NCI-H1436 treated with DMSO at 0.1 percent for 48 hours (cell line): ENCODE measurements around the gene MGMT.

ENCODE experiments used
- DNase-seq: peaks from one replicate; lab custom pipeline; 2025; lab: John Stamatoyannopoulos, UW

MGMT gene

DNA sequence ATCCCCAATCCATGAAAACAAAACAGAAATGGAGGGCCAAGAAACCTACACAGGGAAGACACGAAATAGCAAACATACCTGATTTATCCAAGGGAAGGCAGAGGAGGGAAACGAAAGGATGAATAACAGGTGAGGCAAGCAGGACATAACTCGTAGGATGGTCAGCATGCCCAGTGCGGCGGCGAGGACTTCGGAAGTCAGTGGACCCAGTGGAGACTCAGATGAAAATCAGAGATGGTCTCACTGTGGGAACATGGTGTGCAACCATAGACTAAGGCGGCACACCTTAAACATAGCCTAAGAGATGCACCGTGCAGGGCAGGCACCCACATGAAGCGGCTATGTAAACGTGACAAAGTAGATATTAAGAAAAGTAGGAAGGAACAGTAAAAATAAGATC lies 157.5 kb downstream of the MGMT start:
- DNase-seq, result no peak

DNA sequence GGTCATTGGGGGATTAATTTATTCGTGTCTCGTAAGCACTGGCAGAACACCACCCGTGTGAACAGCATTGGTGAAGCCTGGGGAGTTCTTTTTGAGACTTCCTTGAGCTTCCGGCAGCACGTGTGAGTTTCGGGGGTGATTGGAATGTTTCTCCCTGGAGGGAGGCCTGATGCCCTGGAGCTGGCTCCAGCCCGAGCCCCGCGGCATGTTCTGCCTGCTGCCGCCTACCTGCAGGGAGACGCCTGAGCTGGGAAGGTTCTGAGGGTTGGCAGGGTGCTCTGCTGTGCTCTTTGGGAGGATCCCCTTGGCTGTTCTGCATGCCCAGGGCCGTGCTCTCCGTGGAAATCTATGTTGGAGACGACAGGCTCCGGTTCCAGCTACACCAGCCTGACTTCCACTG lies 159.3 kb downstream of the MGMT start:
- DNase-seq, result no peak

DNA sequence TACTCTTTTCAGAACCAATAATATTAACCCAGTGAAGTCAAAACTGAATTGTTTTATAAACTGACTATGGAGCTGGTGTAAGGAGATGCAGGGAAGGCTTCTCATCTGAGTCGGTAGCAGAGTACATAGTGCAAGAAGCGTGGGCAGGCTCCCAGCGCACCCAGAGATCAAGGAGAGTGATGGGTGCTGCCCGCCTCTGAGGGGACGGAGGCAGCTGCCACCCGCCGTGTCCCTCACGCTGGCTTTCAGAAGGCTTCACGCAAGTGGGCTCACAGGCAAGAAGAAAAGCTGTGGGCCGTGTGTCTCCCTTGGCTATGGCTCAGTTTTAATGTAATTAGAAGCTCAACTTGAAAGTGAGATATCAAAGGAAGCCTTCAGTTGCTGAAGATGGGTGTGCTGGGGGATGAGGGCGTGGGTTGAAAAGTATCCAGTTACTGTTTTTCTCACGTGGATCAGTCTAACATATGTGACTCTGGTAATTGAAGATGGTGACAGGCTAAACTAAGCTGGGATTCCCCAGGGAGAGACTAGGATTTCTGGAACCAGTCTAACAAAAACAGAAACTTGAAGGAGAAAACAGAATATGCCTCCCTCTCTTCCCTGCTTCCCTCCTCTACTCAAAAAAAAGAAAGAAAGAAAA lies 159.9 kb downstream of the MGMT start:
- no peak for DNase-seq

DNA sequence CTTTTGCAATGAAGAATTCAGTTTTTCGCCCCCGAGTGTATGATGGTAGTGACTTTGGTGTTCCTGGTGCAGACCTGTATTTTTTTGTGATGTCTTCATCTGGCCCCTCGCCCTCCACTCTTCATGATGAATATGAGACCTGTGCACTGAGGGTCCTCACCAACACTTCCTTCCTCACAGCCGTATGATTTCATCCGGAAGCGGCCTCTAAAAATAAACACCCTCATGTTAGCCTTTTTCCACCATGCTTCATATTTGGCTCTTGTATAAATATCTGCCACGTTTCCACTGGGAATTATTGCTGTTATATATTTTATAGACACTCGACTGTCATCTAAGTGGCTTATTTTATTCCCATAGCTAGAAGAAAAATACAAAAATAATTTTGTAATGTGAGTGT lies 160.4 kb downstream of the MGMT start:
- no peak for DNase-seq

DNA sequence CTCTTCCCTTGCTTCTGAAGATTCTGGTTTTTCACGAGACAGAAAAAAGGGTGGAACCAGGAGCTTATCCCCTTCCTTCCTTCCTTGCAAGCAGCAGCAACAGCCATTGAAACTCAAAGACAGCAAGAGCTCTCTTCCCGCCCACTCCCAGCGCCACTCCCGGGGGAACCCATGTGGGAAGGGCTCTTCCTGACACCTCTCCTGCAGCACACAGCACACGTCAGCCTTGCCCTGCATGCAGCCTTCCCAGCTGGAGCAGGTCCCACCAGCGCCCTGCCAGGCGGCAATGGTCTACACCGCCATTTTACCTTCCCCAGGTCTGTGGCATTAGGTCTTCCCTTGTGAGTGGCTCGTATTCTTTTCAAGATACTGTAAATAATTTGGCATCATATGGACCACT lies 161.8 kb downstream of the MGMT start:
- DNase-seq, result no peak

DNA sequence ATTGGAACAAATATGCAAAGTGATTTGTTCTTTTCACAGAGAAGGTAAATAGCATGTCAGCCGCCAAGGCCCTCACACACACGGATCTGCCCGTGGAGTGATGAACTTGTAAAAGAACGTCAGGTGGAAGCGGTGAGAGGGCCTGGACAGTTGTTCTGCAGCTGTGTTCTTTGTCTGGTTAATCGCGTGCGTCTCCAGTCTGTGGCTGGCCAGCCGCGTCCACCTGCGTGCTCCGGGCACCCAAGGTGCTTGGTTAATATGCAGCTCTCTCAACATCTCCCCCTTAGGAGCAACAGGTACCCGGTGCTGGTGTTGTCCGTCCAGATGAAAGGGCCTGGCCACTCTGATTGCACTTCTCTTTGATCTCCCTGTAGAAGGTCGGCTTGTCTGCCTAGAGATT lies 162.9 kb downstream of the MGMT start:
- no peak for DNase-seq

DNA sequence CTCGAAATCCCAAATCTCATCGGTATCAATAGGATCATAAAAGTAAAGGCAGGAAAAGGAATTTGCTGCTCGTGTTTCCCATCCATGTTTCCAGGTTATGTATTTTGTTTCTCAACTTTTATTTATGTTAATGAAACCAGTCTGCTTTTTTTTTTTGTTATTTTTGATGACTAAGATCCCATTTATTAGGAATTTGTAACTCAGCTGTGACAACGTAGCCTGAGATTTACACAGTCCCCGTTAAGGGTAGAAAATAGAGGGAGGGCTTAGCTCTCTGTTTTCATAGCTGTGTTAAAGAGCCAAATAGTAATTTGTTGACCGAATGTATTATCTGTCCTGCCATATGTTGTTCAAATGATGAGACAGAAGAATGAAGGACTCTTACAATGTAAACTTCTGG lies 164.0 kb downstream of the MGMT start:
- no peak for DNase-seq

DNA sequence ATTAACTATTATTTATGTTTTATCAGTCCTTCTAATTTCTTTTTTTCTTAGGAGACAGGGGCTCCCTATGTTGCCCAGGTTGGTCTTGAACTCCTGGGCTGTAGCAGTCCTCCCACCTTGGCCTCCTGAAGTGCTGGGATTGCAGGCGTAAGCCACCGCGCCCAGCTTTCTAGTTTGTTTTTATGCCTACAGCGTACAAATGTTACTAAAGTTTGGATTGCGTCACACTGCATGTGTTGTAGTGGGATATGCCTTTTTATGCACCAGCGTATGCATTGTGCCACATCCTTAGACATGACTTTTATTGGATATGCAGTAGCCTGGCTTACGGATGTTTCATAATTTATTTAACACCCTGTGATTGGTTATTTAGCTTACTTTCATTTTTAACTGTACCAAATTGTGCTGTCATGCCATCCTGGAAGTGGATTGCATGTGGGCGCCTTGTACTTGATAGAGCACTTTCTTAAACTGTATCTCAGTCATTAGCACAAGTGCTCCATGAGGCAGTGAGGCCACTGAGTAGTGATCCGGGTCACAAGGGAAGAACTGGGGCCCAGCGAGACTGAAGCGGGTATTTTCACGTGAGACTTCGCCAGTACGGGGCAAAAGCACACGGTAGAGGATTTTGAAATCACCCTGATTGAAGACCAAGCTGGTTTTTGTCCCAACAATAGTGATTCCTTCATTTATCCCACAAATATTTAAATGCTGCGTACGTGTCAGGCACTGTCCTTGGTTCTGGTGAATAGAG lies 165.0 kb downstream of the MGMT start:
- no peak for DNase-seq

DNA sequence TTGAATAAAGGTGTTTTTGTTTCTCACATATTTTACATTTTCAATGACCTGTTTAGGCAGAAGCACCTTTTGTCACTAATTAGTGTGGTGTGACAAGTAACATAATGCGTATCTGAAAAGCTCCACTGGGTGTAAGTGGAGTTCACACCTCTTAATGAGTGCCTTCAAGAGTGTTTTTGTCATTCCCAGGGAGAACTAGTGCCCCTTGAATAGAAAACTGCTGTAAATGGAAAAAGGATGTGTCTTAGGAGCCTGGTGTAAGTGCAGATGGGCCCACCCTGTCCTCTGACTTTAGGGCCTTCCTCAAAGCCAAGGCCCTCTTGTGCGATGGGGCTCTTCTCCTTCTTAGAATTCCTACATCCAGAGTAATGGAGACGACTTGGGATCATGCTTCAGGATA lies 170.0 kb downstream of the MGMT start:
- no peak for DNase-seq

DNA sequence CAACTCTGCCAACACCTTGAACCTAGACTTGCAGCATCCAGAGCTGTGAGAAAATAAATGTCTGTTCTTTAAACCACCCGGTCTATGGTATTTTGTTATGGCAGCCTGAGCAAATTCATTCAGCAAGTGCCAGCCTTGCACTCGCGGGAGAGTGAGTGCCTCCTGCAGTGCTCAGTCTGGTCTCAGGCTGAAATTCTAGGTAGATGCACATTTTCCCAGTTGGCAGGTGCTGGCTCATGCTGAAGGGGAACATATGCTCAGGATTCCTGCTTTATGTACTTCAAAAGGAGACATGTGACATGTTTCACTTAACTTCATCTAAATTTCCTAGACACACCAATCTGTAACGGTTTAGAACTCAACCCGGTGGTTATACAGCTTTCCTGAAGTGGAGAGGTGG lies 170.8 kb downstream of the MGMT start:
- DNase-seq, result no peak

DNA sequence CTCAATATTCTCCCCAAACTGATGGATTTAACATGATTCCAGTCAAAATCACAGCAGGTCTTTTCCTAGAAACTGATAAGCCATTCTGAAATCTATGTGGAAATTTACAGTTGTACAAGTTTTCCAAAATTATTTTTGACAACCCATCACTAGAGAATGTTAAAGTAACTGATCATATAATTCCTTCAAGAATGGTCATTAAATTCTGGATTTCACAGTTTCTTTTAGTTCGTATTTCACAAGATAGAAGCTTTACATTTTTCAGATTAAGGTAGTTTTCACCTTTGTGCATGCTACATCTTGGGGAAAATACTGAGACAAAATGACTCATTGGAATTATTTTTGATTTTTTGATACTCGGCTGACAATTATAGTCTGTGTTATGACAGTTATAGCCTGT lies 174.3 kb downstream of the MGMT start:
- DNase-seq, result no peak

DNA sequence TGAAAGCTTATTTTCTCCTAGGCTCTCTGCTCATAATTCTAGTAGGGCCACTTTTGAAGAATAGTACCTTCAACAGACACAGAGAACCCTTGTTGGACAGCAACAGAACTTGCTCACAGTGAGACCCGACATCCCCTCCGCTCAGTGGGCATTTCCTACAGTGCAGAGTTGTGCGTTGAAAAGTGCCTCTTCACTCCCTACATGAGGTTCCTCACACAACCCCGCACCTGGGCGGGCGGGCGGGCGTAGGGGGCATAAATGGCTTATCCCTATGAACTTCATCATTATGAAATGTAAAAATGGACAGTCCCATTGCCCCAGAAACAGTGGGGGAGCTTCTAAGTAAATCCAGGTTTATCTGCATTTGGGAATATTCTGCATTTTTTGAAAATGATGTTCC lies 174.9 kb downstream of the MGMT start:
- no peak for DNase-seq

DNA sequence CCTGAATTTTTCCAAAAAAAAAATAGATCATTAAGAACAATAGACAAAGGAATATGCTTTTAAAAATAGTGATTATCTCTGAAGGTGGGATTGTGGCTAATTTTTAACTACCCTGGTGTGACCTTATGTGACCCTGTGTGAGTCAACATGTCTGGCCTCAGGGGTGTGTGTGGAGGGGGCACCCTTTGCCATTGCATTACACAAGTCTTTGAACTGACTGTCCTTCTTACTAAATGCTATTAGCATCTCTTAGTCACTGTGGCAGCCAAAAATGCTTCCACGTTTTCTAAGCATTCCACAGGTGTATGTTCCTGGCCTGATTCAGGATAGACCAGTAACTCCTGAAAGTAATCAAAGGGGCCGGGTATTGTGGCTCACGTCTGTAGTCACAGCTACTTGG lies 175.4 kb downstream of the MGMT start:
- no peak for DNase-seq

DNA sequence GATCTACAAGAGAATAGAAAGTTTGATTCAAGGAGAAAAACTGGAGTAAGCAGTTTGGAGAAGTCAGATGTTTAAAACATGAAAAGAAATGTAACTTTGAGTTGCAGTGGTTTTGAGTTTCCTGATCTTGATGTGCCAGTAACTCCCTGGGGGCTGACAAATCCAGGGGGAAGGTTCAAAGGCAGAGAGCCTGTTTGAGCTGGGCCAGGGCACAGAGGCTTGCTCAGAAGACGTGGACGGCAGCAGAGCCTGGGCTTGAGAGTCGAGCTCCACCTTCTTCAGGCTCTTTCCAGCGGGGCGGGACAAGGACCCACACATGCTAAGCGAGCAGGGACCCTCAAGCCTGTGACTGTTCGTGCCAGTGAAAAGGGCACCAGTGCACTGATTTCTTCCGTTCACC lies 176.2 kb downstream of the MGMT start:
- DNase-seq, result no peak

DNA sequence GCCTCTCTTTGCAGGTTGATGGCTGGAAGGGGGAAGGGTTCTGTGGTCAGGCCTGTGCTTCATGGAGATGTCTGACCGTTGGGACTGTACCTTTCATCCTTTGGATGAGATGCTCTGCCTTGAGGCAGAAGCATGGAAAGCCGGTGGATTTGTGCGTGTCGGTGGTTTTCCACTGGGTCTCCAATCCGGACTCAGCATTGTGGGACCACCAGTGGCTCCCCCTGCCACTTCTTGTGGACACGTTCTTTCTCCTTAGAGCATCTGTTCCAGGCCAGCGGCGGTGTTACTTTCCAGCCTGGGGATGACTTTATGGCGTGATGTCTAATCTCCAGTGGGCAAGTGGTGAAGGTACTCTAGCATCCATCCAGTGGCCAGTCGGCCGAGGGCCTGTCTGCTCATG lies 178.4 kb downstream of the MGMT start:
- DNase-seq, result no peak

DNA sequence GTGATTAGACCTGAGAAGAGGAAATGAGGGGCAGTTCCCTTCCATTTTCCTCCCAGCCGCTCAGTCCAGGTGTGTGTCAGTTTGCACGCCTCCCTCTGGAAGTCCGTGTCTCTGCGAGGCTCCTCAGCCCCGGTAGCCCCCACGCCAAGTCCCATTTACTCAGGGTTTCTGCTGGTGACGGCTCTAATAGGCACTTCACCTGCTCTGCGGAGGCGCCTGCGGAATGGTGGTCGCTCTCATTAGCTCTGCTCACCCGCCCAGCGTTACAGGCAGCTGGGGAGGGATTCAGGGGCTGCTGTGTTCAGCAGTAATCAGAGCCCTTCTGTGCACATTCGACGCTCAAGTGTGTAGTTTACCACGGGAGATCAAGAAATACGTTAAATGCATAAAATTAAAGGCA lies 179.9 kb downstream of the MGMT start:
- DNase-seq, result no peak

DNA sequence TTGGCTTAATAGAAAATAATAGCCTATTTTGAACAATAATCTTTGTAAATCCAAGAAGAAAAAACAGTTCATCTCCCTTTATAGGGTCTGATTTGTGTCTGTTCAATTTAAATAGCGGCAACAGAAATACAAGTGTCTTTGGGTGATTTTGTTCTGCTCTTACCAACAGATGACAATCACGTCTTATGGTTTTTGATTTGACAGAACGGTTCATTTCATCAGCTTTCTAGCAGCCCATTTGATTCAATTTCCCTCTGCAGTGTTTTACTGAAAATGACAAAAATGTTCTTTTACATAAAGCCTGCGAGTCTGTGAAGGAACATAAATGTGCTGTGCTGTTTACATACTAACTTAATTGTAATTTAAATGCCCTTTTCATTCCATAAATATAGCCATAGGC lies 180.5 kb downstream of the MGMT start:
- no peak for DNase-seq

DNA sequence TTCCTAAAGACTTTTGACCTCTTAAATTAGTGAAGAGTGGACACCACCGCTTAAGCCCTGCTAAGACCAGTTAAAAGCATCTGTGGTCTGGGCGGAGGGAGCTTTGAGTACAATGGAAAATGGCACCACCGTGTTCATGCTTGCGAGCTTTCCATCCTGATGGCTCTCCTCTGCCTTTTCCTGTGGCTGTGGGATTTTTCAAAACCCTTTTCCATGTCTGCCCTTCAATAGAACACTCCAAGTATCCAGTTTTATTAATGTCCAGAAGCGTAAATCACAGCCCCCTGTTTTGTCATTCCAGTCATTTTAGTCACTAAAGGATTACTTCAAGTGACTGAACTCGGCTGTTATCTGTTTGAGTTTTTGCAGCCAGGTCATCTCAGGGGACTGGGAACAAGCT lies 181.8 kb downstream of the MGMT start:
- DNase-seq, result no peak

DNA sequence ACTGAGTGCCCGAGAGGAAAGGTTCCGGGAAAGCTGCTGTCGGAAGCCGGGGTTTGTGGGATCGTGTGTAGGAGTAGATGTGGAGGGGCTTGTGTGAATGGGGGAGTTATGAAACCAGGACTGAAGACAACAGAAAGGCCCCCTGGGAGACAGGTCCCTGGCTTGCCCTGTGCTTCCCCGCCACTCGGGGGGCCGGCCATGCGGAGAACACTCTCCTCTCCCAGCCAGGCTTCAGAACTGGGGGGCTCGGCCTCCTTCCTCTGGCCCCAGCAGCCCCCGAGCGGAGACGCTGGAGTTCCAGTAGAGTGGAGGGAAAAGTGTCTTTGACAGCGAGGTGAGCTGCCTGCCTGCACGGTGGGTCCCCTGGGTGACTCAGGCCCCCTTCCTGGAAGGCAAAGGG lies 185.0 kb downstream of the MGMT start:
- no peak for DNase-seq

DNA sequence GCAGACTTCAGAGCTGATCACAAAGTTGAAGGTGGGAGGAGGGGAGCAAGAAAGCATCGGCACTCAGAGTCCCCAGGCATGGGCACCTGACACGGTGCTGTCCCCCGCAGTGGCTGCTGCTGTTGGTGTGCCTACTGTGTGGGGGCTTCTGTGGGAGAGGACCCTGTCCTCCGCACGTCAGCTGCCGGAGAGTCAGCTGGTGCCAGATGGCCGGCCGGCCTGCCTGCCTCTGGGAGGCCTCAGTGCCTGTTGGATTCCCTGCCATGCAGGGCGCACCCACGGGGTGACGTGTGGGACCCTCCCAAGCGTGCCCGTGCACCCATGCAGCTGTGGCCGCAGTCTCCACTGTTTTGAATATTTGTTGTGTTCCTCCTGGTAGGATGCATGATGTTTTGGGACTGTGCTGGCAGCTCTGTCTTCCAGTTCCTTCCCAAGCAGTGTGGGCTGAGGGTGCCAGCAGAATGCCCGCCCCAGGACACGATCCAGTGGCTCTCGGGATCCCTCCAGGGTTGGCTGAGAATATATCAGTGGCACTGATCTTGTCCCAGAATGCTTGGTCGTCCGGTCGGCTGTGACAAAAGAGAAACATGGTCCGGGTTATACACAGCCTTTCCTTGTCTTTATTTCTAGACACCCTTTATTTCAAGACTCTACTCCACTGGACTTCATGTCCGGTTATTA lies 185.6 kb downstream of the MGMT start:
- DNase-seq, result no peak

DNA sequence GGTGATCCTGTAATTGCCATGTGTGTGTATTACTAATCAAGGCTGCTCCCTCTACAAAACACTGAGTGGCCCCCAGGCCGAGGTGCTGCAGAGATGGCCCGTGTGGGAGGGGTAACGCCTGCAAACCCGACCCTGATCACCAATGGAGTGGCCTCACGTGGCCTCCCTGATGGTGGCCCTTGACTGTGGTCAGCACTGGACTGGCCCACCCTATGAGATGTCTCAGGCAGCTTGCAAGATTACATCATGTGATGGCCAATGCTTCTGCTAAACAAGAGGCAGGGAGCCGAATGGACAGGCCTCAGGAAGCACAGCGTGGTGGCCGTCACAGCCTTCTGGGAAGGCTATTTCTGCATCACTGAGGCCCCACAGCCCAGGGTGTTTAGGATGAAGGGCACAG lies 186.4 kb downstream of the MGMT start:
- no peak for DNase-seq

DNA sequence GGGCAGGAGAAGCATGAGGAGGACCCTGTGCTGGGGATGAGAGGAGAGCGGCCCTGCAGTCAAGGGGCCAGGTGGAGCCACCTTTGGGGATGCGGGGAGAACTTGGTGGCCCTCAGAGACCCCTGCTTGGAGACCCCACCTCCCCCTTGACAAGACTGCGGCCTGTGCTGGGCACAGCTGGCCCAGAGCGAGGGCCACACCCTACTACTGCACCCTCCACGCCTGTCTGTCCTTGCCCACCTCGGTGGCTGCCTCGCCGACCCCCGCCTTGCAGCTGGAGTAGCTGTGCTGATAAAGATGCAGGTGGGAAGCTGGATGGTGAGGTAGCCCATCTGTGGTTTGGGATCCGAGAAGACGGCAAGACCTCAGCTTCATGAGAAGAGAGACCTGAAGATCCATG lies 186.8 kb downstream of the MGMT start:
- DNase-seq, result no peak

DNA sequence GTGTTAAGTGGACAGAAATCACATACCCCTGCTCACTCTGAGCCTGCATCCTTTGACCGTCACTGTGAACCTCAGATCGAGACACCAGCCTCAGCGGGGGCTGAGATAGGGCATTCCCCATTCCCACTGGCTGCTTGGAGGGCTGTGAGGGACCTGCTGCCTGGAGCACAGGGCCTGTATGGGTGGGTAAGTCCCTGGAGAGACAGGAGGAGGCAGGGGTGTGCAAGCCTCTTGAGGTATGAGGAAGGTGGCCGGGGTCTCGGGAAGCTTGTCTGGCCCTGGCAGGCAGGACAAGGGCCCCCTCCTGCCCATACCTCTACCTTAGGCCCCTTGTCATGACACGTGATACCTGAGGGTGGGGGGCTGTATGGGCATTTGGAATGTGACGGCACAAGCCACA lies 187.4 kb downstream of the MGMT start:
- no peak for DNase-seq
